Measurements from ENCODE around the gene CELF2.
"Not testable (repeated sequence)": the region's sequence is repeated elsewhere in the genome, so short reads cannot be mapped to it uniquely, and the experiment has no call there.

The CELF2 gene

GRCh38 chr10:11338160-11338844, 320.6 kb downstream of the CELF2 start:
- DNase-seq (ENCODE audit: low read depth in 2 of 2, low spot score in 1 of 2), result no peak

GRCh38 chr10:11339013-11339412, 321.3 kb downstream of the CELF2 start:
- DNase-seq (ENCODE audit: low read depth in 2 of 2, low spot score in 1 of 2), result no peak

GRCh38 chr10:11339660-11340059, 322.0 kb downstream of the CELF2 start:
- DNase-seq (ENCODE audit: low read depth in 2 of 2, low spot score in 1 of 2), result no peak

GRCh38 chr10:11341283-11341960, 323.8 kb downstream of the CELF2 start:
- no peak for DNase-seq (ENCODE audit: low read depth in 2 of 2, low spot score in 1 of 2)

GRCh38 chr10:11344081-11344480, 326.4 kb downstream of the CELF2 start:
- DNase-seq (ENCODE audit: low read depth in 2 of 2, low spot score in 1 of 2), result no peak

GRCh38 chr10:11344550-11344949, 326.9 kb downstream of the CELF2 start:
- DNase-seq (ENCODE audit: low read depth in 2 of 2, low spot score in 1 of 2), result no peak

GRCh38 chr10:11345224-11346054, 327.8 kb downstream of the CELF2 start:
- DNase-seq (ENCODE audit: low read depth in 2 of 2, low spot score in 1 of 2), result no peak

- DNase-seq (ENCODE audit: low read depth in 2 of 2, low spot score in 1 of 2), result not testable (repeated sequence)
Measured at GRCh38 chr10:11347580-11347979, 329.9 kb downstream of the CELF2 start.

GRCh38 chr10:11351801-11352200, 334.1 kb downstream of the CELF2 start:
- DNase-seq (ENCODE audit: low read depth in 2 of 2, low spot score in 1 of 2), result no peak

- no peak for DNase-seq (ENCODE audit: low read depth in 2 of 2, low spot score in 1 of 2)
Measured at GRCh38 chr10:11353006-11353896, 335.6 kb downstream of the CELF2 start.

- no peak for DNase-seq (ENCODE audit: low read depth in 2 of 2, low spot score in 1 of 2)
Measured at GRCh38 chr10:11354823-11355222, 337.2 kb downstream of the CELF2 start.

GRCh38 chr10:11355592-11355991, 337.9 kb downstream of the CELF2 start:
- no peak for DNase-seq (ENCODE audit: low read depth in 2 of 2, low spot score in 1 of 2)

GRCh38 chr10:11357439-11357838, 339.8 kb downstream of the CELF2 start:
- DNase-seq (ENCODE audit: low read depth in 2 of 2, low spot score in 1 of 2), result no peak

- no peak for DNase-seq (ENCODE audit: low read depth in 2 of 2, low spot score in 1 of 2)
Measured at GRCh38 chr10:11358011-11358410, 340.3 kb downstream of the CELF2 start.

GRCh38 chr10:11358923-11359575, 341.4 kb downstream of the CELF2 start:
- no peak for DNase-seq (ENCODE audit: low read depth in 2 of 2, low spot score in 1 of 2)

- DNase-seq (ENCODE audit: low read depth in 2 of 2, low spot score in 1 of 2), result no peak
Measured at GRCh38 chr10:11359869-11360268, 342.2 kb downstream of the CELF2 start.

- no peak for DNase-seq (ENCODE audit: low read depth in 2 of 2, low spot score in 1 of 2)
Measured at GRCh38 chr10:11363497-11363896, 345.8 kb downstream of the CELF2 start.

- no peak for DNase-seq (ENCODE audit: low read depth in 2 of 2, low spot score in 1 of 2)
Measured at GRCh38 chr10:11364241-11364640, 346.6 kb downstream of the CELF2 start.

GRCh38 chr10:11366889-11367288, 349.2 kb downstream of the CELF2 start:
- DNase-seq (ENCODE audit: low read depth in 2 of 2, low spot score in 1 of 2), result not testable (repeated sequence)

- no peak for DNase-seq (ENCODE audit: low read depth in 2 of 2, low spot score in 1 of 2)
Measured at GRCh38 chr10:11367505-11367904, 349.8 kb downstream of the CELF2 start.

All from stimulated activated CD8-positive, alpha-beta memory T cell treated with anti-CD3 and anti-CD28 coated beads, Interleukin-4, amount 100 ng/mL, for 4 hours (primary cell).